ENCODE measurements around the gene MTSS2. TPM values are rescaled to one million over a fixed set of nuclear protein-coding genes. Genes with fewer than 3 reads are reported as not detected.

The MTSS2 gene
- total RNA-seq, 4 donors from 2014 or later = 74.9 to 238 (median 130) TPM

DNA sequence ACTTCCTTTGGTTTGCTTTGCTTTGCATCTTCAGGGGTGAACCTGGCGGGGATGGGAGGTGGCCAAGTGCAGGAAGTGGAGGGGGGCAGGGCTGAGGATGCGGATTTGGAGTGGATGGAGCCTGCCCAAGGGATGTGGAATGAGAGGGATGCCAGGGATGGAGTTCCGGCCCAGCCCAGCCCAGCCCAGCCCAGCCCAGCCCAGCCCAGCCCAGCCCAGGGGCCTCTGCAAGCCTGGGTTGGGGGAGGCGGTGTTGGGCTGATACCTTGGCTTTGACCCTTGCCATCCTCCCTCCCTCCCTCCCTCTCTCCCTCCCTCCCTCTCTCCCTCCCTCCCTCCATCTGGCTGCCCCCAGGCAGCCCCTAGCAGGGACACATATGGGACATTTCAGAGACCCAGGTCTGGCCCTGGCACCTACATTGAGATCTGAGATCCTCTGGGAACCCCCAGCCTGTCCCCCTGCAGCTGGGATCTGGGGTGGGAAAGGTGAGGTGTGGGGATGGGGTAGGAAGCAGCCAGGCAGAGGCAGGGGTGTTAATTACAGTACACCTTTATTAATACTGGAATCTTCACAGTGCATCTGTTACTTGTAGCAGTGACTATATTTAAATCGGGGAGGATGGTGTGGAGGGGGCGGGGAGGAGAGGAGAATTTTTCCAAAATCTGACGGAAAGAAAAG is 25.0 kb downstream of the MTSS2 start:
- DNase-seq (ENCODE audit: extremely low spot score) = no peak
- peaks cover 9 to 36% (median 35%) of the 10 kb centered on the region in 4 donors for H3K4me1 ChIP-seq
- H3K27ac ChIP-seq (replicated peaks in 1 of 4) = peak overlapping the region in 1 of 4 donors; percentile 70
- H3K27me3 ChIP-seq = no peaks in the 10 kb centered on the region
- peaks cover 29 to 39% (median 32%) of the 10 kb centered on the region in 4 donors for H3K36me3 ChIP-seq
- no peaks in the 10 kb centered on the region for H3K9me3 ChIP-seq
- intact Hi-C loops (cut with DNase I) = no loop called here
- no peak for TF ChIP-seq POLR2A (IDR thresholded peaks at IDR 0.05; ENCODE audit: low read depth)
- no peak for TF ChIP-seq CTCF (IDR thresholded peaks at IDR 0.05)
- no peak for TF ChIP-seq EP300 (IDR thresholded peaks at IDR 0.05)
- TF ChIP-seq POLR2AphosphoS5 (IDR thresholded peaks at IDR 0.05) = no peak
- 49% methylated on average over 7 of the region's 7 CpGs for WGBS
- H3K4me3 ChIP-seq = no peak overlapping the region

DNA sequence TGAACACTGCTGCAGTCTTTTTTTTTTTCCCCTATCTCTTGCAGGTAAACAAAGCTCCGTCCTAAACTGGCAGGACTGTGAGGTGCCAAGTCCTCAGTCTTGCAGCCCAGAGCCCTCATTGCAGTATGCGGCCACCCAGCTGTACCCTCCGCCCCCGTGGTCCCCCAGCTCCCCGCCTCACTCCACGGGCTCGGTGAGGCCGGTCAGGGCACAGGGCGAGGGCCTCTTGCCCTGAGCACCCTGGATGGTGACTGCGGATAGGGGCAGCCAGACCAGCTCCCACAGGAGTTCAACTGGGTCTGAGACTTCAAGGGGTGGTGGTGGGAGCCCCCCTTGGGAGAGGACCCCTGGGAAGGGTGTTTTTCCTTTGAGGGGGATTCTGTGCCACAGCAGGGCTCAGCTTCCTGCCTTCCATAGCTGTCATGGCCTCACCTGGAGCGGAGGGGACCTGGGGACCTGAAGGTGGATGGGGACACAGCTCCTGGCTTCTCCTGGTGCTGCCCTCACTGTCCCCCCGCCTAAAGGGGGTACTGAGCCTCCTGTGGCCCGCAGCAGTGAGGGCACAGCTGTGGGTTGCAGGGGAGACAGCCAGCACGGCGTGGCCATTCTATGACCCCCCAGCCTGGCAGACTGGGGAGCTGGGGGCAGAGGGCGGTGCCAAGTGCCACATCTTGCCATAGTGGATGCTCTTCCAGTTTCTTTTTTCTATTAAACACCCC is 25.7 kb downstream of the MTSS2 start:
- 81% methylated on average over 16 of the region's 16 CpGs for WGBS

GRCh38 chr16:70659546-70659945 is 26.3 kb downstream of the MTSS2 start:
- TF ChIP-seq POLR2AphosphoS5 (IDR thresholded peaks at IDR 0.05) (no peak), POLR2A (IDR thresholded peaks at IDR 0.05; ENCODE audit: low read depth) (no peak), EP300 (IDR thresholded peaks at IDR 0.05) (no peak), CTCF (IDR thresholded peaks at IDR 0.05) (no peak)
- H3K9me3 ChIP-seq = no peaks in the 10 kb centered on the region
- H3K4me3 ChIP-seq = no peak overlapping the region
- intact Hi-C loops (cut with DNase I) = no loop called here
- H3K36me3 ChIP-seq = peaks cover 17 to 26% (median 19%) of the 10 kb centered on the region in 4 donors
- no peaks in the 10 kb centered on the region for H3K27me3 ChIP-seq
- H3K27ac ChIP-seq (replicated peaks in 1 of 4) = peak overlapping the region in 1 of 4 donors; percentile 70
- 74% methylated on average over 6 of the region's 12 CpGs for WGBS
- no peak for DNase-seq (ENCODE audit: extremely low spot score)
- H3K4me1 ChIP-seq = peaks cover 9 to 36% (median 35%) of the 10 kb centered on the region in 4 donors

More for the DNA sequence above, 25.7 kb downstream of the MTSS2 start:
- intact Hi-C loops (cut with DNase I) = no loop called here
- Histone ChIP-seq H3K9me3 (no peaks in the 10 kb centered on the region), H3K36me3 (peaks cover 22 to 32% (median 25%) of the 10 kb centered on the region in 4 donors), H3K4me1 (peaks cover 9 to 36% (median 35%) of the 10 kb centered on the region in 4 donors), H3K27me3 (no peaks in the 10 kb centered on the region), H3K4me3 (no peak overlapping the region), H3K27ac (replicated peaks in 1 of 4) (peak overlapping the region in 1 of 4 donors; percentile 70)
- TF ChIP-seq EP300 (IDR thresholded peaks at IDR 0.05) (no peak), POLR2AphosphoS5 (IDR thresholded peaks at IDR 0.05) (peak in 1 of 2 donors; percentile 10), POLR2A (IDR thresholded peaks at IDR 0.05; ENCODE audit: low read depth) (no peak), CTCF (IDR thresholded peaks at IDR 0.05) (no peak)
- DNase-seq (ENCODE audit: extremely low spot score) = no peak

- no peak overlapping the region for H3K4me3 ChIP-seq
- peaks cover 13 to 42% (median 41%) of the 10 kb centered on the region in 4 donors for H3K4me1 ChIP-seq
- TF ChIP-seq POLR2A (IDR thresholded peaks at IDR 0.05; ENCODE audit: low read depth) (no peak), CTCF (IDR thresholded peaks at IDR 0.05) (no peak), POLR2AphosphoS5 (IDR thresholded peaks at IDR 0.05) (no peak), EP300 (IDR thresholded peaks at IDR 0.05) (no peak)
- intact Hi-C loops (cut with DNase I) = no loop called here
- no peaks in the 10 kb centered on the region for H3K9me3 ChIP-seq
- no peak overlapping the region for H3K27ac ChIP-seq (replicated peaks in 1 of 4)
- no peak for DNase-seq (ENCODE audit: extremely low spot score)
- H3K36me3 ChIP-seq = peaks cover 10 to 20% (median 13%) of the 10 kb centered on the region in 4 donors
- H3K27me3 ChIP-seq = no peaks in the 10 kb centered on the region
- WGBS = 89% methylated on average over 5 of the region's 5 CpGs
These were observed 26.9 kb downstream of the MTSS2 start for GRCh38 chr16:70658921-70659320.

Measured in esophagus muscularis mucosa (tissue), 4 donors.